Measurements from ENCODE around the gene DTD1.

DNA sequence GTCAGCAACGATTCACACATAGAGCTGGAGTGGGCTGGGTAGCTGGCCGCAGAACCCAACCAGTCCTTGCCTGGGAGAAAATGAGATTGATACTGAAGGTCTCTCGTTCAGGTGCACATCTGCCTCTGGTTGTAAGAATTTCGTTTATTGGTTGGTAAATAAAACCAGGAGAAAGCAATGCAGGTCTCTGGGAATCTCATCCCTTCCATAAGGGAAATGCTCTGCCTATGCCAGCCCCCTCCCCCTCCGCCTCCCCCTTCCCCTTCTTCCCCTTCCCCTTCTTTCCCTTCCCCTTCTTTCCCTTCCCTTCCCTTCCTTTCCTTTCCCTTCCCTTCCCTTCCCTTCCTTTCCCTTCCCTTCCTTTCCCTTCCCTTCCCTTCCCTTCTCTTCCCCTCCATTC, 107.3 kb downstream of the DTD1 start:
- no peak for TF ChIP-seq POLR2A (IDR thresholded peaks at IDR 0.05; ENCODE audit: extremely low read depth, insufficient read length)
- TF ChIP-seq, protein P1, sequence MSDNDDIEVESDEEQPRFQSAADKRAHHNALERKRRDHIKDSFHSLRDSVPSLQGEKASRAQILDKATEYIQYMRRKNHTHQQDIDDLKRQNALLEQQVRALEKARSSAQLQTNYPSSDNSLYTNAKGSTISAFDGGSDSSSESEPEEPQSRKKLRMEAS (IDR thresholded peaks at IDR 0.05; ENCODE audit: low read depth, low read length), result no peak
